Measurements from ENCODE around the gene TMEM8B. TPM values are rescaled to one million over a fixed set of nuclear protein-coding genes. Genes with fewer than 3 reads are reported as not detected.

TMEM8B gene, protein sequence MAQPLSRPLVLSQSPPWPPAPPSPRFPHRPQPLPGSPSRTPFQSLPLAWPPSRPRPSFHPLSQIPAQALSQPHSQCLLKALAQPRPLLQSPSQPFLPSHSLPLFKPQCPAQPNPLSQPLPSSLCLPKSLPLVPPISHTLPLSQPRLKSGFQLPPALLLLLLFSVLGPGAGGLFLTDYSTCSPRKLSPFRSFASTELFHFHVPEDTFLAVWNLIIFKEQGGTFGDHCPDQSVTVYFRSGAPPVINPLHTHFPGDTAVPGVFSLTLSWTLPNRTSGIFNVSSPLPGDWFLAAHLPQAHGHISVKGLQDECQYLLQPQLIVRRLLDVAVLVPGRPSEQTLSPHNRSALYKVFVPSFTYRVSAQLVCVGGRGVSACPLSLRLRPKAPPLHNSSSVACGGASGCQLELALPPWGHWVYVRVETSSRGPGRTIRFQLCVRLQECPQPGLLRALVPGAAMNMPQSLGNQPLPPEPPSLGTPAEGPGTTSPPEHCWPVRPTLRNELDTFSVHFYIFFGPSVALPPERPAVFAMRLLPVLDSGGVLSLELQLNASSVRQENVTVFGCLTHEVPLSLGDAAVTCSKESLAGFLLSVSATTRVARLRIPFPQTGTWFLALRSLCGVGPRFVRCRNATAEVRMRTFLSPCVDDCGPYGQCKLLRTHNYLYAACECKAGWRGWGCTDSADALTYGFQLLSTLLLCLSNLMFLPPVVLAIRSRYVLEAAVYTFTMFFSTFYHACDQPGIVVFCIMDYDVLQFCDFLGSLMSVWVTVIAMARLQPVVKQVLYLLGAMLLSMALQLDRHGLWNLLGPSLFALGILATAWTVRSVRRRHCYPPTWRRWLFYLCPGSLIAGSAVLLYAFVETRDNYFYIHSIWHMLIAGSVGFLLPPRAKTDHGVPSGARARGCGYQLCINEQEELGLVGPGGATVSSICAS
- polyA plus RNA-seq (ENCODE audit: insufficient read length in 4 of 4), result 10 to 100 TPM; 26.0 to 31.8 (median 30.0) TPM

DNA sequence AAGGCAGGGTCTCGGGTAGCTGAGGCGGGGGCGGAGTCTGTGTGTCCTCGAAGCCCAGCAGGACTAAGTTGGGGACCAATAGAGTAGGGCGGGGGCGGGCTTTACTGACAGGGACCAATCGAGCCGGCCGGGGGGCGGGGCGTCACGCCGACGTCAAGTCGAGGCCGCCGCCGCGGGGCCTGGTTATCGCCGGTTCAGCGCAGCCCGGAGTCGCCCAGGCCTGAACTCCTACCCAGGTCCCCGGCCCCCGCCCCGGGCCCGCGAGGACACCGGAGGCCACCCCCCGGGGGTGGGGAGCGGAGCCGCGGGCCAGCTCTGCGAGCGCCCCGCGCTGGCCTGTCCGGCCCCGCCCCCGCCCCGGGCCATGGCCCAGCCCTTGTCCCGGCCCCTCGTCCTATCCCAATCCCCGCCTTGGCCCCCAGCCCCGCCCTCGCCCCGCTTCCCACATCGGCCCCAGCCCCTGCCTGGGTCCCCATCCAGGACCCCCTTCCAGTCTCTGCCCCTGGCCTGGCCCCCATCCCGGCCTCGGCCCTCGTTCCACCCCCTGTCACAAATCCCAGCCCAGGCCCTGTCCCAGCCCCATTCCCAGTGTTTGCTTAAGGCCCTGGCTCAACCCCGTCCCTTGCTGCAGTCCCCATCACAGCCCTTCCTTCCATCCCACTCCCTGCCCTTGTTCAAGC is at the start of gene TMEM8B:
TMEM8B (plus strand) TSS at position 145 of the 680 bp plus-strand sequence; CDS start at position 365, 220 bp downstream.
- peak; percentile 87 to 93 (median 92) for DNase-seq (ENCODE audit: low read depth in 4 of 4, low spot score in 3 of 4)

DNA sequence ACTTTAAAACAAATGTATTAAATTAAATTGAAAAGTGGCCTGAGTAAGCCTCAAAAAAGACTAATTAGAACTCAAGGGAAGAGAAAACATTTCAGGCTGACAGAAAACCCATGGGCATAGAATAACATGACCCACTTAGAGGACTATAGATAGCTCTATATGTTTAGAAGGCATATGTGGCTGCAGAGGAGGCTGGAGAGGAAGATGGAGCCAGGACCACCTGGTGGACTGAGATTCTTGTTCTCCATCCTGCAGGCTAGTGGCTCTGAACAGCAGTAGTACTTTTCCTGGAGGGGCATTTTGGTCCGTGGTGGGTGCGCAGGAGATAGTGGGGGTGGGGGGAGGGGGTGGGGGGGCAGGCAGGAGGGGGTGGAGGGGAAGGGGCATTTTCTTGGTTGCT is 48.0 kb upstream of the TMEM8B start:
- DNase-seq (ENCODE audit: low read depth in 4 of 4, low spot score in 3 of 4), result no peak

DNA sequence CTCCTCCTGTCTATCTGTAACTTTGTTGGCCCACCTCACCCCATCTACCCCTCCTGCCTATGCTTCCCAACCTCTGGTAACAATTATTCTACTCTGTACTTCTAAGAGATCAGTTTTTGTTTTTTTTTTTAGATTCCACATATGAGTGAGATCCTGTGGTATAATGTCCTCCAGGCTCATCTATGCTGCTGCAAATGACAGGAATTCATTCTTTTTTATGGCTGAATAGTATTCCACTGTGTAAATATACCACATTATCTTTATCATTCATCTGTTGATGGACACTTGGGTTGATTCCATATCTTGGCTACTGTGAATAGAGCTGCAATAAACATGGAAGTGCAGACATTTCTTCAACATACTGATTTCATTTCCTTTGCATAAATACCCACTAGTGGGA is 45.6 kb upstream of the TMEM8B start:
- no peak for DNase-seq (ENCODE audit: low read depth in 4 of 4, low spot score in 3 of 4)

GRCh38 chr9:35789541-35789940 is 39.5 kb upstream of the TMEM8B start:
- no peak for DNase-seq (ENCODE audit: low read depth in 4 of 4, low spot score in 3 of 4)

GRCh38 chr9:35790025-35790384 is 39.0 kb upstream of the TMEM8B start:
- no peak for DNase-seq (ENCODE audit: low read depth in 4 of 4, low spot score in 3 of 4)

DNA sequence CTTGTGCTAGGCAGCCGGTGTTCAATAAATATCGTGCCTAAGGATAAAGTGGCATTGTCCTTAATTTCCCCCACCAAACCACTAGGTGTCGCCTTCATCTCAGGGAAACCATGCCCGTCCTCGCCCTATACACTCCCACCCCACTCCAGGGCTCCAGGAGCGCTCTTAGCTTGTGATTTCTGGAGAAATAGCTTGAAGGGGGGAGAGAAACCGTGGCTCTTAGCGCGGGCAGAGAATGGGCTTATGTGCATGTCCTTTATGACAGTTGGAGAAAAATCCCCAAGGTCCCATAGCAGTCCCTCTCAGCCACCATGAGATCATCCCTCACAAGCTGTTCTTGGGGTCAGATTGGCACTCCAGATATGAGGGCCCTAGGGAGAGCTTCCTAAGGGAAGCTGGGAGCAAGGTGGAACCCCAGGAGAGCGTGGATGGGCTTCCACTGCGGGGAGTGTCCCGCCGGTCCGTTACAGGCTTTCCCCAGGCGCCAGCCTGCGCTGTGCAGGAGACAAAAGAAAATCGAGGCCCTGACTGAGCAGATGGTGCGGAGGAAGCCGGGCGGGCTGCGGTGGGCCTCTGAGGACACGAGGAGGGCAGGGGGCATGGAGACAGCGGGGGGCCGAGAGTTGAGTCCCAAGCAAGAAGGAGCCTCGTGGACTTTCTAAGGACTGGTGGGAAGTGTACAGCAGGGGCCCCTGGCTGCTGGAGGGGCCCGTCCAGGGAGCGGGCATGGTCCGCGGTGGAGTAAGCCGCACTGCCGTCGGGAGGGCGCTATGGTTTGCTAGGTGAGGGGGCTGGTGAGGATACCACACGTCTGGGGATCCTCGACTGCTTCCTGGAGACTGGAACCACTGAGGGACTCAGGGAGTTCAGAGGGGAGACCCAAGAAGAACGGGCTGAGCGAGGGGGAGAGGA is 38.4 kb upstream of the TMEM8B start:
- DNase-seq (ENCODE audit: low read depth in 4 of 4, low spot score in 3 of 4), result peak; percentile 65 to 78 (median 75)

DNA sequence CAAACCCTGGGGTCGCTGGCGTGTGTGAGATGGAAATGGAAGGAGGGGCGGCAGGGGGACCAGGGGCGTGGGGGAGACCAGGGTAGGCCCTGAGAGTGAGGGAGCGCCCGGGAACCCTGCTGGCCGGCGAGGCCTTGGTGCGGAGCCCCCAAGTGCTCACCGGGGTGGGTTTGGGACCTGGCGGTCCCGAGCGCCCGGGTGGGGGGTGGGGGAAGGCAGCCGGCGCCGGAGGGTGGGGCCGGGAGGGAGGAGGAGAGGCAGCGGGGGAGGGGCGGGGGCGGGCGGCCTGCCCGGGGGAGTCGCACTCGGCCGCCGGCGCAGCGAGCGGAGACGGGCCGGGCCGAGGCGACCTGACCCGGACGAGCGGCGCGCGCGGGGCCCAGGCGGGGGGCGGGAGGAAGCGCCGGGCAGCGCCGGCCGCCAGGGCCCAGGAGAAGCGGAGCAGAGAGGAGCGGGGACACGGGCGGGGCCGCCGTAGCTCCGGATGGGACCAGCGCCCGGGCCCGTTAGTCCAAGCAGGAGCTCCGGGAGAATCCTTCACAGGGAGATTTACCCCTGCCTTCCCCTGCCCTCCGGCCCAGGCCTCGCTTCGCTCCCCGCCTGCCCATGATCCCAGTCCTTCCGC is 37.6 kb upstream of the TMEM8B start, which contains the start of gene NPR2:
NPR2 (plus strand) TSS at position 295 of the 625 bp plus-strand sequence. CDS start 818 bp downstream, outside the sequence.
- peak in 1 of 4 donors; percentile 16 for DNase-seq (ENCODE audit: low read depth in 4 of 4, low spot score in 3 of 4)

GRCh38 chr9:35792024-35792813 is 36.8 kb upstream of the TMEM8B start:
- DNase-seq (ENCODE audit: low read depth in 4 of 4, low spot score in 3 of 4), result no peak

DNA sequence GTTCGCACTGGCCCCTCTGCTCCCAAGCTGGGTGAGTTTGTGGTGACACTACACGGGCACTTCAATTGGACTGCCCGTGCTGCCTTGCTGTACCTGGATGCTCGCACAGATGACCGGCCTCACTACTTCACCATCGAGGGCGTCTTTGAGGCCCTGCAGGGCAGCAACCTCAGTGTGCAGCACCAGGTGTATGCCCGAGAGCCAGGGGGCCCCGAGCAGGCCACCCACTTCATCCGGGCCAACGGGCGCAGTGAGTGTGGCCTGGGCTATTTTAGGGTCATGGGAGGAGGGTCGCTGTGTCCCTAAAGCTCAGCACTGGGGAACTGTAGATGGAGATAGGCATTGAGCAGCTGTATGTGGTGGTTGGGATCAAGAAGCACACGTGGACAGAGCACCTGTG is 36.2 kb upstream of the TMEM8B start:
- no peak for DNase-seq (ENCODE audit: low read depth in 4 of 4, low spot score in 3 of 4)

GRCh38 chr9:35793461-35793860 is 35.6 kb upstream of the TMEM8B start:
- no peak for DNase-seq (ENCODE audit: low read depth in 4 of 4, low spot score in 3 of 4)

- no peak for DNase-seq (ENCODE audit: low read depth in 4 of 4, low spot score in 3 of 4)
Observed at GRCh38 chr9:35795695-35796094, 33.3 kb upstream of the TMEM8B start.

- DNase-seq (ENCODE audit: low read depth in 4 of 4, low spot score in 3 of 4), result no peak
Observed at GRCh38 chr9:35797311-35798109, 31.5 kb upstream of the TMEM8B start.

DNA sequence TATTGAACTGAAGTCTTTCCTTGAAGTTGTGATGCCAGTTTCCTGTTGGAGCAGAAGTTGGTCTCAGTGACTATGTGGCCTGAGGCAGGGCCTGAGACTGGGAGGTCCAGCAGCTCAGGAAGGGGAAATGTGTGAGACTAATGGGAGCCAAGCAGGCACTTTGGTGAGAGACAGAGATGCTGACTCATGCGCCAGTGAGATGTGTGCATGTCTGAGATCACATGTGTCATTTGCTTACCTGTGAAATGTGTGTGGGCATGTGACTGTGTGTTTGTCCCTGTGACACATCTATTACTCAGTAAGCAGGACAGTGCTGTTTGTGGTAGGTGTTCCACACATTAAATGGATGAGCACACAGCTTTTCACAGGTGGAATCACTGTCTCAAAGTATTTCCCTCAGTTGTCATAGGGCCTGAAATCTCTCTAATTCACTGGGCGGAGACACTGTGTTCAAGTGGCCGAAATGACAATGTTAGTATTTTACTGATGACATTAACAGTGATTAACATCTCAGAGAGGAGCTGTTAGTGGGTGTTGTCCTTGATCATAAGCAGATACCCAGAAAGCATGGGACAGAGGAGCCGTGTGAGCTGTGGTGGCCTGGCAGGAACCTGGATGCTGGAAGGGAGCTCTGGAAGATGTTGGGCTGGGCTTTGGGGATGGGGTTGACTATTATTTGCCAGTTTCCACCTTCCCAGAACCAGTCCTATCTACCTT is 30.2 kb upstream of the TMEM8B start:
- no peak for DNase-seq (ENCODE audit: low read depth in 4 of 4, low spot score in 3 of 4)

DNA sequence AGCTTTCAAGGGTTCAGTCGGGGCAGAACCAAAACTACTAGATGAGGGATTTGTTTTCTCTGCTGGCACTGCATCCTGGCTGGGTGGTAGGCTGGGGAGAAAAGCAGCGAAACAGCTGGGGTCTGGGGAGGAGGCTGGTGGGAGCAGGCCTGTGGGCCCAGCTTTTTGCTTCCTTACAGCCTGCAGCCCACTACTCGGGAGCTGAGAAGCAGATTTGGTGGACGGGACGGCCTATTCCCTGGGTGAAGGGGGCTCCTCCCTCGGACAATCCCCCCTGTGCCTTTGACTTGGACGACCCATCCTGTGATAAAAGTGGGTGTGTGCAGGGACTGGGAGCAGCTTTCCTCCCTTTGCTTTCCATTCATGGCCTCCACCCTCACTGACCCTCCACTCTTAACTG is 28.5 kb upstream of the TMEM8B start:
- no peak for DNase-seq (ENCODE audit: low read depth in 4 of 4, low spot score in 3 of 4)

DNA sequence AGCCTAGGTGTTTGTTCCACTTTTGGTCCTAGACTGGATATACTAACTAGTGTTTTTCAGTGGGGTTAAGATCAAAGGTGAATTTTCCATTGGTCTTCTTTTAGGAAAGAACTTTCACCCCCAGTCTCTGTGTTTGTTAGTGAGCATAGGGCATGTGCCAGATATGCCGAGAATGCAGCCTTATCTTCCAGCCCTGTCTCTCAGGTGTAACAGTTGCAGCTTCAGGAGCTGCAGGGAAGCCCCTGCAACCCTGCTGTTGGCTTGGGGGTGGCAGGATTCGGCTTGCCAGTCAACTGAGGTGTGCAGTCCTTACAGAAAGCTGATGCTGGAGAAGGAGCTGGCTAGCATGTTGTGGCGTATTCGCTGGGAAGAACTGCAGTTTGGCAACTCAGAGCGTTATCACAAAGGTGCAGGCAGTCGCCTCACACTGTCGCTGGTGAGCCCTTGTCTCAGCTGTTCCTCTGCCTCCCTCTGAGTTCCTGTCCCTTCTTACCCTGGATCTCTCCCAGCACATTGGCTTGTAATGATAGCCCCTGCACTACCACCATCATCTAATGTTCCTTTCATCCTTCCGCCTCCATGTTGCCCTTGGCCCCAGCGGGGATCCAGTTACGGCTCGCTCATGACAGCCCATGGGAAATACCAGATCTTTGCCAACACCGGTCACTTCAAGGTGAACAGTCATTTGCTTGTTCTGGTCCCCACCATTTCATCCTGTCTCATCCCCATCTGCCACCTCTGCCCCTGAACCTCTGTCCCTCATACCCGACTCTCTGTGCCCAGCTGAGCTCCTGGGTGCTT is 27.5 kb upstream of the TMEM8B start:
- no peak for DNase-seq (ENCODE audit: low read depth in 4 of 4, low spot score in 3 of 4)

DNA sequence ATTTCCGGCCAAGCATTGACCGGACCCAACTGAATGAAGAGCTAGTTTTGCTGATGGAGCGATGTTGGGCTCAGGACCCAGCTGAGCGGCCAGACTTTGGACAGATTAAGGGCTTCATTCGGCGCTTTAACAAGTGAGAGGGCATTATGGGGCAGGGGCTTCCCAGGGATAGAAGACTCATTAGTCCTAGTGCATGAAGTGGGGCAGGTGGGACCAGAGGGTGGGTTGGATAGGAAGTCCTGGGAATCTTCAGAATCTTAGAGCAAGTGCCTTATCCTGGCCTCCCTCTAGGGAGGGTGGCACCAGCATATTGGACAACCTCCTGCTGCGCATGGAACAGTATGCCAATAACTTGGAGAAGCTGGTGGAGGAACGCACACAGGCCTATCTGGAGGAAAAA is 22.9 kb upstream of the TMEM8B start:
- DNase-seq (ENCODE audit: low read depth in 4 of 4, low spot score in 3 of 4), result no peak

Measured in right renal pelvis (tissue), 4 donors.